ENCODE measurements around the gene SUN2.

DNA sequence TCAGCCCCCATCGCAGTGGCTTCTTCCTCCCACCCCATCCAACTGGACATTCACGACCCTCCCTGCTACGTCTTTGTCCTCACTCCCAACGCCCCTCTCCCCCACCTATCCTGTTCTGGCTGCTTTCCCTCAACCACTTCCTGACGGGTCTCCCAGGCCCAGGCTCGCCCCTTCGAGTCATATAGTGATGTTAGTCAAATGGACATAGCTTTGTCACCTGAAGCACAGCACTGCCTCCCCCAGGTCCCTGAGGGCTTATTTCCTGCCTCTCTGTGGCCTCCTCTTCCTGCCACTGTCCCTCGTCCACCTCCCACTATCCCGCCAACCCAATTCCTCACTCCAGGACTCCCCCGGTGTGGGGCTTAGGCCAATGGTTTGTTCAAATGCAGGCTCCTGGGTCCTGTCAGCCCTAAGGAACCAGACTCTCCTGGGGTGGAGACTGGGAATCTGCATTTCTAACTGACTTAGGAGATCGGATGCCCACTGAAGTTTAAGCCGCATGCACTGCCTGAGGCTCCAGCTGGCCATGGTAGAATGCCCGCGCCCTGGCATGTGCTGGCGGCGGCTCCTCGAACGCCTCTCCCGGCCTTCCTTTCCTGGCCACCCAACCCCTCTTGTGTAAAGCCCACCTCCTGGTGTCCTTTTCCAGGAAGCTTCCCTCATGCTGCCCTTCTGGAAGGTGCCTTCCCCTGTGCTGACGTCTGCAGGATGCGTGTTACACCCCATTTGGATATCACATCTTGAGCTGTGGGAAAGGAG, 18.3 kb downstream of the SUN2 start:
- TF ChIP-seq POLR2A (IDR thresholded peaks at IDR 0.05; ENCODE audit: insufficient read depth in 1 of 2, low read depth in 2 of 2, low read length in 2 of 2) (no peak; a peak in 2 of 4 replicates), ADNP (CRISPR knock-in tag; IDR thresholded peaks at IDR 0.05) (no peak), ZBTB42 (CRISPR knock-in tag; IDR thresholded peaks at IDR 0.05) (no peak), ZNF121 (CRISPR knock-in tag; IDR thresholded peaks at IDR 0.05) (no peak)
- TF ChIP-seq, protein P1, sequence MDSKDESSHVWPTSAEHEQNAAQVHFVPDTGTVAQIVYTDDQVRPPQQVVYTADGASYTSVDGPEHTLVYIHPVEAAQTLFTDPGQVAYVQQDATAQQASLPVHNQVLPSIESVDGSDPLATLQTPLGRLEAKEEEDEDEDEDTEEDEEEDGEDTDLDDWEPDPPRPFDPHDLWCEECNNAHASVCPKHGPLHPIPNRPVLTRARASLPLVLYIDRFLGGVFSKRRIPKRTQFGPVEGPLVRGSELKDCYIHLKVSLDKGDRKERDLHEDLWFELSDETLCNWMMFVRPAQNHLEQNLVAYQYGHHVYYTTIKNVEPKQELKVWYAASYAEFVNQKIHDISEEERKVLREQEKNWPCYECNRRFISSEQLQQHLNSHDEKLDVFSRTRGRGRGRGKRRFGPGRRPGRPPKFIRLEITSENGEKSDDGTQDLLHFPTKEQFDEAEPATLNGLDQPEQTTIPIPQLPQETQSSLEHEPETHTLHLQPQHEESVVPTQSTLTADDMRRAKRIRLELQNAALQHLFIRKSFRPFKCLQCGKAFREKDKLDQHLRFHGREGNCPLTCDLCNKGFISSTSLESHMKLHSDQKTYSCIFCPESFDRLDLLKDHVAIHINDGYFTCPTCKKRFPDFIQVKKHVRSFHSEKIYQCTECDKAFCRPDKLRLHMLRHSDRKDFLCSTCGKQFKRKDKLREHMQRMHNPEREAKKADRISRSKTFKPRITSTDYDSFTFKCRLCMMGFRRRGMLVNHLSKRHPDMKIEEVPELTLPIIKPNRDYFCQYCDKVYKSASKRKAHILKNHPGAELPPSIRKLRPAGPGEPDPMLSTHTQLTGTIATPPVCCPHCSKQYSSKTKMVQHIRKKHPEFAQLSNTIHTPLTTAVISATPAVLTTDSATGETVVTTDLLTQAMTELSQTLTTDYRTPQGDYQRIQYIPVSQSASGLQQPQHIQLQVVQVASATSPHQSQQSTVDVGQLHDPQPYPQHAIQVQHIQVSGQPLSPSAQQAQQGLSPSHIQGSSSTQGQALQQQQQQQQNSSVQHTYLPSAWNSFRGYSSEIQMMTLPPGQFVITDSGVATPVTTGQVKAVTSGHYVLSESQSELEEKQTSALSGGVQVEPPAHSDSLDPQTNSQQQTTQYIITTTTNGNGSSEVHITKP (CRISPR knock-in tag; IDR thresholded peaks at IDR 0.05; ENCODE audit: low read depth): no peak

Data from HepG2 (cell line).